ENCODE data around the gene HOXB1. TPM values are rescaled to one million over a fixed set of nuclear protein-coding genes. Genes with fewer than 3 reads are reported as not detected.

Gene HOXB1
- total and polyA plus RNA-seq, 2 experiments from 2014 or later: not detected

- Histone ChIP-seq H3F3A (ENCODE audit: insufficient read depth) (peaks cover 13% of the 10 kb centered on the region; the same call in 1 of the 2 replicates), H3K4me3 (peak within 1 kb of the TSS; percentile 83), H3K9me3 (ENCODE audit: low read depth) (no peaks in the 10 kb centered on the region), H3K9ac (peak within 1 kb of the TSS; percentile 79), H3K4me2 (ENCODE audit: unreplicated experiment) (peak within 1 kb of the TSS; percentile 99), H3K4me1 (ENCODE audit: insufficient read depth) (peaks cover 20% of the 10 kb centered on the region), H3K27me3 (replicated peaks; ENCODE audit: insufficient read depth) (no peaks in the 10 kb centered on the region), H2AFZ (peak within 1 kb of the TSS; percentile 90), H3K79me2 (ENCODE audit: insufficient read depth) (peaks cover 75% of the 10 kb centered on the region), H3K36me3 (ENCODE audit: low read depth) (no peaks in the 10 kb centered on the region), H3K9me2 (ENCODE audit: insufficient read depth) (no peaks in the 10 kb centered on the region), H4K20me1 (ENCODE audit: insufficient read depth) (no peaks in the 10 kb centered on the region), H3K27ac (peak within 1 kb of the TSS; percentile 61)
- TF ChIP-seq EZH2phosphoT487 (IDR thresholded peaks at IDR 0.05; ENCODE audit: insufficient read depth, low read depth): no peak
- TF ChIP-seq EZH2 (IDR thresholded peaks at IDR 0.05; ENCODE audit: insufficient read depth, poor library complexity, severe bottlenecking): no peak
- peak; percentile 90 for DNase-seq
- in situ Hi-C loops (cut with MboI): no loop called here
- WGBS, 2 experiments (ENCODE audit: low coverage in 1 of 2, low lambda C conversion rate in 2 of 2, missing lambda C conversion rate in 2 of 2): 1% methylated on average over 31 to 58 of the region's 58 CpGs
Observed at GRCh38 chr17:48577946-48578615, 47.3 kb upstream of the HOXB1 start, which contains the start of gene HOXB4. Gene HOXB4, minus strand, starts transcription at chr17:48578350. Its CDS starts 31 bp downstream, at chr17:48578319.

GRCh38 chr17:48577330-48577945, 46.6 kb upstream of the HOXB1 start:
- peak overlapping the region; percentile 79 for H3K9ac ChIP-seq
- H2AFZ ChIP-seq: peak overlapping the region; percentile 85
- H3K9me2 ChIP-seq (ENCODE audit: insufficient read depth): no peaks in the 10 kb centered on the region
- no peaks in the 10 kb centered on the region for H4K20me1 ChIP-seq (ENCODE audit: insufficient read depth)
- H3K4me2 ChIP-seq (ENCODE audit: unreplicated experiment): peak overlapping the region; percentile 99
- H3K79me2 ChIP-seq (ENCODE audit: insufficient read depth): peaks cover 73% of the 10 kb centered on the region
- 0 to 2% methylated on average over 17 to 19 of the region's 19 CpGs for WGBS, 2 experiments (ENCODE audit: low coverage in 1 of 2, low lambda C conversion rate in 2 of 2, missing lambda C conversion rate in 2 of 2)
- no peaks in the 10 kb centered on the region for H3K9me3 ChIP-seq (ENCODE audit: low read depth)
- in situ Hi-C loops (cut with MboI): no loop called here
- peaks cover 6% of the 10 kb centered on the region; the same call in 1 of the 2 replicates for H3F3A ChIP-seq (ENCODE audit: insufficient read depth)
- H3K4me3 ChIP-seq: peak overlapping the region; percentile 83
- TF ChIP-seq EZH2phosphoT487 (IDR thresholded peaks at IDR 0.05; ENCODE audit: insufficient read depth, low read depth) (no peak), EZH2 (IDR thresholded peaks at IDR 0.05; ENCODE audit: insufficient read depth, poor library complexity, severe bottlenecking) (no peak)
- peak overlapping the region; percentile 61 for H3K27ac ChIP-seq
- peak; percentile 63 for DNase-seq
- H3K36me3 ChIP-seq (ENCODE audit: low read depth): no peaks in the 10 kb centered on the region
- H3K27me3 ChIP-seq (replicated peaks; ENCODE audit: insufficient read depth): no peaks in the 10 kb centered on the region
- H3K4me1 ChIP-seq (ENCODE audit: insufficient read depth): peaks cover 15% of the 10 kb centered on the region

- Histone ChIP-seq H3K36me3 (ENCODE audit: low read depth) (no peaks in the 10 kb centered on the region), H2AFZ (peak overlapping the region; percentile 85), H3K4me2 (ENCODE audit: unreplicated experiment) (peak overlapping the region; percentile 99), H3K27me3 (replicated peaks; ENCODE audit: insufficient read depth) (no peaks in the 10 kb centered on the region), H3K9me2 (ENCODE audit: insufficient read depth) (no peaks in the 10 kb centered on the region), H4K20me1 (ENCODE audit: insufficient read depth) (no peaks in the 10 kb centered on the region), H3K9ac (peak overlapping the region; percentile 79), H3K27ac (peak overlapping the region; percentile 61), H3K79me2 (ENCODE audit: insufficient read depth) (peaks cover 66% of the 10 kb centered on the region), H3K4me3 (peak overlapping the region; percentile 83), H3K9me3 (ENCODE audit: low read depth) (no peaks in the 10 kb centered on the region), H3K4me1 (ENCODE audit: insufficient read depth) (peaks cover 17% of the 10 kb centered on the region; the same call in 1 of the 2 replicates), H3F3A (ENCODE audit: insufficient read depth) (peaks cover 5% of the 10 kb centered on the region; the same call in 1 of the 2 replicates)
- in situ Hi-C loops (cut with MboI): no loop called here
- TF ChIP-seq EZH2phosphoT487 (IDR thresholded peaks at IDR 0.05; ENCODE audit: insufficient read depth, low read depth) (no peak), EZH2 (IDR thresholded peaks at IDR 0.05; ENCODE audit: insufficient read depth, poor library complexity, severe bottlenecking) (no peak)
- DNase-seq: peak; percentile 68
- 47% methylated on average over 38 to 43 of the region's 43 CpGs for WGBS, 2 experiments (ENCODE audit: low coverage in 1 of 2, low lambda C conversion rate in 2 of 2, missing lambda C conversion rate in 2 of 2)
Observed at GRCh38 chr17:48576479-48577309, 45.9 kb upstream of the HOXB1 start.
